GM19099 (cell line): ENCODE measurements around the gene TMEM208.

ENCODE experiments used
- POLR2A ChIP-seq: IDR thresholded peaks from 3 replicates; pipeline ENCODE4 v1.6.1; 2011; ENCODE audit warnings: low read depth; ENCODE audit not compliant: insufficient read length; ENCODE audit errors: extremely low read depth

TMEM208 gene

GRCh38 chr16:67247192-67248072 is 20.5 kb downstream of the TMEM208 start, which contains the start of gene FHOD1:
TSS of gene FHOD1 (minus strand) at chr16:67247481. CDS start at chr16:67247410, 71 bp downstream.
- peak; percentile 78 for TF ChIP-seq POLR2A

- no peak for TF ChIP-seq POLR2A
Observed at GRCh38 chr16:67248073-67248400, 21.1 kb downstream of the TMEM208 start.

GRCh38 chr16:67248401-67249177 is 21.7 kb downstream of the TMEM208 start, which contains the start of gene SLC9A5:
TSS of gene SLC9A5 (plus strand) at chr16:67248979. CDS start at chr16:67249015, 36 bp downstream.
- no peak for TF ChIP-seq POLR2A

- TF ChIP-seq POLR2A, result no peak
Observed at GRCh38 chr16:67249178-67250044, 22.5 kb downstream of the TMEM208 start.

GRCh38 chr16:67250045-67250327 is 23.1 kb downstream of the TMEM208 start:
- TF ChIP-seq POLR2A, result no peak

- no peak for TF ChIP-seq POLR2A
Observed at GRCh38 chr16:67252609-67253497, 25.9 kb downstream of the TMEM208 start.

GRCh38 chr16:67254801-67255552 is 28.0 kb downstream of the TMEM208 start:
- no peak for TF ChIP-seq POLR2A

- TF ChIP-seq POLR2A, result no peak
Observed at GRCh38 chr16:67255553-67256221, 28.8 kb downstream of the TMEM208 start.

- TF ChIP-seq POLR2A, result no peak
Observed at GRCh38 chr16:67256701-67257230, 29.8 kb downstream of the TMEM208 start.

GRCh38 chr16:67257486-67258160 is 30.7 kb downstream of the TMEM208 start:
- TF ChIP-seq POLR2A, result no peak

- no peak for TF ChIP-seq POLR2A
Observed at GRCh38 chr16:67258161-67258835, 31.4 kb downstream of the TMEM208 start.

- no peak for TF ChIP-seq POLR2A
Observed at GRCh38 chr16:67259705-67260104, 32.8 kb downstream of the TMEM208 start.
